Lung (tissue), 12 donors: Measurements from ENCODE around the gene CSNK1G3. TPM values are rescaled to one million over a fixed set of nuclear protein-coding genes. Genes with fewer than 3 reads are reported as not detected.

Experiments
- ATAC-seq: fragments of 200-7000 bp; cut with Tn5 transposase; one replicate; pipeline ENCODE4 v1.9.1; 2020; ENCODE audit warnings: moderate number of reproducible peaks; ENCODE audit not compliant: insufficient read depth, low FRiP score
- DNase-seq, 3 donors: peaks; one replicate each; pipeline ENCODE4 v3.0.0-alpha.2; 2013 to 2017
- H3K27ac ChIP-seq, 2 donors: one replicate each; pipeline ENCODE4 v1.5.1; 2013; ENCODE audit warnings: mild to moderate bottlenecking in 2 of 2, moderate library complexity in 2 of 2, control low read depth in 1 of 2, inconsistent platforms in 1 of 2, low read depth in 1 of 2, low read length in 1 of 2
- H3K27me3 ChIP-seq, 3 donors: one replicate each; pipeline ENCODE4 v1.5.1; 2013; ENCODE audit warnings: low read length in 2 of 3; ENCODE audit not compliant: control insufficient read depth in 3 of 3, insufficient read depth in 3 of 3
- H3K36me3 ChIP-seq, 4 donors: one replicate each; pipeline ENCODE4 v1.5.1; 2013; ENCODE audit warnings: low read length in 4 of 4, mild to moderate bottlenecking in 1 of 4, moderate library complexity in 1 of 4; ENCODE audit not compliant: control insufficient read depth in 4 of 4, insufficient read depth in 4 of 4
- H3K4me1 ChIP-seq, 5 donors: one replicate each; pipeline ENCODE4 v1.5.1; 2013; ENCODE audit warnings: low read length in 5 of 5, mild to moderate bottlenecking in 2 of 5, moderate library complexity in 1 of 5; ENCODE audit not compliant: control insufficient read depth in 5 of 5, insufficient read depth in 5 of 5
- H3K4me3 ChIP-seq: one replicate; pipeline ENCODE4 v1.5.1; 2013; ENCODE audit warnings: mild to moderate bottlenecking, control low read depth, moderate library complexity
- H3K9ac ChIP-seq, 2 donors: one replicate each; pipeline ENCODE4 v1.5.1; 2013; ENCODE audit warnings: low read length in 2 of 2, control low read depth in 1 of 2; ENCODE audit not compliant: insufficient read depth in 1 of 2
- H3K9me3 ChIP-seq, 4 donors: one replicate each; pipeline ENCODE4 v1.5.1; 2013; ENCODE audit warnings: low read length in 3 of 4, mild to moderate bottlenecking in 1 of 4, moderate library complexity in 1 of 4; ENCODE audit not compliant: control insufficient read depth in 4 of 4, insufficient read depth in 3 of 4
- WGBS, 2 donors: extraction: QIAGEN DNeasy Blood & Tissue Kit; methylation state at CpG; one replicate each; pipeline ENCODE4 v1.1.7; 2013; 5-methylcytosine and 5-hydroxymethylcytosine counted together
- polyA plus RNA-seq, 2 donors: library from polyadenylated mRNA; stranded (reverse); fragments of 200-250 nt; gene quantifications; one replicate each; pipeline ENCODE4 v1.2.1, GENCODE V29; 2013
- total RNA-seq, 2 donors: library from RNA; depleted of rRNA in 1 of 2; stranded (reverse); fragments of >200 nt in 1 of 2; gene quantifications; one replicate each; pipeline ENCODE4 v1.2.1, GENCODE V29; 2014 to 2021
- TF ChIP-seq, protein P1 (sequence below): IDR thresholded peaks from 2 replicates; pipeline ENCODE4 v1.5.1; 2012; ENCODE audit warnings: mild to moderate bottlenecking; ENCODE audit errors: control extremely low read depth, extremely low read depth
- donor health status: control.
- donor health status: control.
- donor health status: Bipolar disorder and iron deficiency.
- donor health status: healthy.
- donor health status: DM: yes; HTN: yes; CAD: no.

CSNK1G3 gene
- total and polyA plus RNA-seq, 4 donors, result 8.3 to 106 (median 21.0) TPM

DNA sequence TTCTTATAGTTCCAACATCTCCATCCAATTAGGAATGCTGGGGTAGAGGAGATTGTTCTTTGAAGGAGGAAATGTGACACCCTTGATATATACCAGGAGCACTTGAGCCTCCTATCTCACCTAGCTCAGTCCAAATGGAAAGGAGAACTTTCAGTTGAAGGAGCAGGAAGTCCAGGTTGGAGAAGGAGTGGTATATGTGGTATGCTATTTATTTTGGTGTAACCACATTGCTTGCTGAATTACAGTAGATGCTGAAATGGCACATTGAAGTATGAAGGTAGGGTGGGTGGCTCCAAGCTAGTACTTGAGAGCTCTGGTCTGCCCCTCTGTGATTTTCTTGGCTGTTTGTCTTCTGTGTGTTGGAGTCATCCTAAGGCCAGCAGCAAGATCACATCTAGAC is 6.1 kb downstream of the CSNK1G3 start:
- no peak overlapping the region for H3K9ac ChIP-seq
- no peak for DNase-seq
- no peaks in the 10 kb centered on the region for H3K27me3 ChIP-seq
- no peak for ATAC-seq
- H3K4me1 ChIP-seq, result peaks cover 0 to 16% (median 2%) of the 10 kb centered on the region in 5 donors
- H3K36me3 ChIP-seq, result no peaks in the 10 kb centered on the region
- TF ChIP-seq, protein P1, sequence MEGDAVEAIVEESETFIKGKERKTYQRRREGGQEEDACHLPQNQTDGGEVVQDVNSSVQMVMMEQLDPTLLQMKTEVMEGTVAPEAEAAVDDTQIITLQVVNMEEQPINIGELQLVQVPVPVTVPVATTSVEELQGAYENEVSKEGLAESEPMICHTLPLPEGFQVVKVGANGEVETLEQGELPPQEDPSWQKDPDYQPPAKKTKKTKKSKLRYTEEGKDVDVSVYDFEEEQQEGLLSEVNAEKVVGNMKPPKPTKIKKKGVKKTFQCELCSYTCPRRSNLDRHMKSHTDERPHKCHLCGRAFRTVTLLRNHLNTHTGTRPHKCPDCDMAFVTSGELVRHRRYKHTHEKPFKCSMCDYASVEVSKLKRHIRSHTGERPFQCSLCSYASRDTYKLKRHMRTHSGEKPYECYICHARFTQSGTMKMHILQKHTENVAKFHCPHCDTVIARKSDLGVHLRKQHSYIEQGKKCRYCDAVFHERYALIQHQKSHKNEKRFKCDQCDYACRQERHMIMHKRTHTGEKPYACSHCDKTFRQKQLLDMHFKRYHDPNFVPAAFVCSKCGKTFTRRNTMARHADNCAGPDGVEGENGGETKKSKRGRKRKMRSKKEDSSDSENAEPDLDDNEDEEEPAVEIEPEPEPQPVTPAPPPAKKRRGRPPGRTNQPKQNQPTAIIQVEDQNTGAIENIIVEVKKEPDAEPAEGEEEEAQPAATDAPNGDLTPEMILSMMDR, result no peak
- no peak overlapping the region for H3K27ac ChIP-seq
- no peaks in the 10 kb centered on the region for H3K9me3 ChIP-seq
- no peak overlapping the region for H3K4me3 ChIP-seq

DNA sequence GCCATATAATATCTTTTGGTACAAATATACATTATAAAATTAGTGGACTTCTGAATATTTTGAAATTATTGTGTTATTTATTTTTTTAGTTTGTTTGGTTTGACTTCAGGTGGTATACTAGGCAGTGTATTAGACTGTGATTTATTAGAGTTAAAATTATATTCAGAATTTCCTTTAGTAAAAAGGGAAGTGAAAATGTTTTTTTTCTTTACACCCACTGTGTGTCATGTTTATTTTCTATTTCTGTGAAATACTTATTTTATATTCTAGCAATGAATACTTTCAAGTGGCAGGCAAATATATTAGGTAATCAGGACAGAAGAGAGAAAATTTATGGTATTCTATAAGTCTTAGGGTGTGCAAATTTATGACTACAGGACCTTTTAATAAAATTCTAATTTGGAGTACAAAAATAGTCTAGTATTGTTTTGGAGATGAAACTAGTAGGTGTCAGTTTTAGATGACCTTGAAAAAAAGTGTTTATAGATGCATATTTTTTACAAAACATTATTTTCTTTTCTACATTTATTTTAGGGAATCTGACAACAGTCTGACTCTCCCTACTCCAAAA is 8.8 kb downstream of the CSNK1G3 start:
- Histone ChIP-seq H3K36me3 (no peaks in the 10 kb centered on the region), H3K4me3 (no peak overlapping the region), H3K9ac (no peak overlapping the region), H3K9me3 (no peaks in the 10 kb centered on the region), H3K4me1 (peaks cover 0 to 15% (median 0%) of the 10 kb centered on the region in 5 donors), H3K27me3 (no peaks in the 10 kb centered on the region), H3K27ac (no peak overlapping the region)
- no peak for DNase-seq
- ATAC-seq, result no peak
- TF ChIP-seq, protein P1, result no peak

DNA sequence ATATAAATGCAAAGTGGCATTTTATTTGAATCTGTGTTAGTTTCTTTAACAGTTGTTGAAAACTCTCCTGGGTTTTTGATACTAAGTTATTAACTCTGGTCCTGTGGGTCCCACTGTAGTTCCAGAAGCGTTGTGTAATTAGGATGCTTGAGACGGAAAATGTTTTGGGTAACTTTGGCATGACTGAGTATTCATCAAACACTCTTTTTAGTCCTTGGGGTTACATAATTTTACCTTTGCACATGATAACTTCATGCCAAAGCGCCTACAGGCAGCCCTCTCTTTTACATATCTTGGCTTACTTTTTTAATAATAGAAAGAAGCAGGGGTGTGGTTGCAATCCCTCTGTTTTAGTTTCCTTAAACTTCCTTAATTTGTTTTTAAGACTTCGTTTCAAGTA is 12.2 kb downstream of the CSNK1G3 start:
- no peaks in the 10 kb centered on the region for H3K9me3 ChIP-seq
- no peaks in the 10 kb centered on the region for H3K27me3 ChIP-seq
- peaks cover 0 to 7% (median 0%) of the 10 kb centered on the region in 5 donors for H3K4me1 ChIP-seq
- no peak for ATAC-seq
- no peak overlapping the region for H3K4me3 ChIP-seq
- WGBS, 2 donors, result 31 to 45% methylated on average over 4 of the region's 4 CpGs
- no peak overlapping the region for H3K9ac ChIP-seq
- DNase-seq, result no peak
- no peaks in the 10 kb centered on the region for H3K36me3 ChIP-seq
- no peak overlapping the region for H3K27ac ChIP-seq
- TF ChIP-seq, protein P1, result no peak

DNA sequence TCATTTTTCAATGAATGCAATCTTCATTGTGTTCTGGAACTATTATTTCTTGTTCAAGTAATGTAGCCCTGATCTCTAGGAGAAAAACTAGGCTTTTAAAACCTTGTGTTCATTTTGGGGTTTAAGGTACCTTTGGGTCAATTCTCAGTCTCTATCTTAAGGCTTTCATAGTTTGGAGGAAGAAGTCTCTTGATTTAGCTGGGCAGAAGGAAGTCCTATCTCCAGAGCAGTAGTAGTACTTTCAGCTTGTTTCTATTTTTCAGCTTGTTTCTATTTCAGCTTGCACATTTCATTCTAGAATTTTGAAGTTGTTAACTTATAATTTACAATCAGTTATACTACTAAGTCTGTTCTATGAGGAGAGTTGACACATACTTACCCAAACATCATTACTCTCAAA is 15.2 kb downstream of the CSNK1G3 start:
- H3K36me3 ChIP-seq, result no peaks in the 10 kb centered on the region
- no peak overlapping the region for H3K27ac ChIP-seq
- H3K9me3 ChIP-seq, result no peaks in the 10 kb centered on the region
- H3K4me1 ChIP-seq, result peaks cover 0 to 7% (median 4%) of the 10 kb centered on the region in 5 donors
- no peak for DNase-seq
- no peak overlapping the region for H3K9ac ChIP-seq
- no peak overlapping the region for H3K4me3 ChIP-seq
- TF ChIP-seq, protein P1, result no peak
- no peaks in the 10 kb centered on the region for H3K27me3 ChIP-seq
- ATAC-seq, result no peak
